Measurements from ENCODE around the gene ITPR2.

ITPR2 gene

GRCh38 chr12:26507613-26508012 is 325.4 kb downstream of the ITPR2 start:
- no peak for DNase-seq

DNA sequence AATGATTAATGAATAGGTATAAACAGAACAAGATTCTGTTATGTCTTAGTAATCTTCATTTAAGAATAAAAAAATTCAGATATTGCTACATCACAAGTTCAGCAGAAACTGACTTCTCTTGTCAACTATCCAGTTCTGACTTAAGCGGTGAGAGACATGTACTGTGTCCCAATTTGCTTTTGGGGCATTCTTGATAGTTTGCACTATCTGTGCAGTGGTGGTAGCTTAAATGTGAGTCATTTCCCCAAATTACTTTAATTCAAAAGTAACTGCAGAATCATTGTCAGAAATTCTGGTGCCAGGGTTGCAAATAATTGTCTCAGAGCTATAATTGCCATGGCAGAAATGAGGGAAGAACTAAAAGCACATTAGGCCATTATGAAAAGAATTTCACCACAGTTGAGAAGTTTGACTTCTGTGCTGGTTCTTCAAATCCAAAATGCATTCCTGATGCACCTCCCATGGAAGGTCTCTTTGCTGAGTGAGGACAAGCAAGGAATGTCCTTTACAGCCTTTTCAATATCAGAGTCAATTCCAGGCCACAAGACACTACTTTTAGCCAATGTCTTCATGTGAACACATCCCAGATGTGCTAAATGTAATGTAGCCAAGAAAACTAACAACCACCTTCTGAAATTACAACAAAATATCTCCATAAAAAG is 332.9 kb downstream of the ITPR2 start:
- DNase-seq, result no peak

- DNase-seq, result no peak
Observed at GRCh38 chr12:26496170-26496569, 336.8 kb downstream of the ITPR2 start.

DNA sequence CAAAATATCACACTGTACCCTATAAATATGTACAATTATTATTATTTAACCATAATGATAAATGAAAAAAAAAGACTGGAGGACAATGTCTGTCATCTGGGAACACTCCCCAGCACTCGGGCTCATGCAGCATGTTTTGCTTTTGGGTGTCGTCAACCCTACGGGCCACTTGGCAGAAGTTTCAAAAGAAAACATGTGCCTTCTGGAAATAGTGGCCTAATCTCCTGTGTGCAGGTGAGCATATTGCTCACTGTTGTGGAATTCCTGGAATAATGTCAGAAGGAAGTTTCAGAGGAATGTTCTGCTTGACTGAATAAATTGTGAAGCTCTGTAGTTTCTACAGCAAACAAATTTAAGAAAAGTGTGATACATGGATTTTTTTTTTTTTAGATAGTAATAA is 339.3 kb downstream of the ITPR2 start:
- no peak for DNase-seq

- DNase-seq, result no peak
Observed at GRCh38 chr12:26492406-26492805, 340.6 kb downstream of the ITPR2 start.

GRCh38 chr12:26489908-26490307 is 343.1 kb downstream of the ITPR2 start:
- DNase-seq, result no peak

DNA sequence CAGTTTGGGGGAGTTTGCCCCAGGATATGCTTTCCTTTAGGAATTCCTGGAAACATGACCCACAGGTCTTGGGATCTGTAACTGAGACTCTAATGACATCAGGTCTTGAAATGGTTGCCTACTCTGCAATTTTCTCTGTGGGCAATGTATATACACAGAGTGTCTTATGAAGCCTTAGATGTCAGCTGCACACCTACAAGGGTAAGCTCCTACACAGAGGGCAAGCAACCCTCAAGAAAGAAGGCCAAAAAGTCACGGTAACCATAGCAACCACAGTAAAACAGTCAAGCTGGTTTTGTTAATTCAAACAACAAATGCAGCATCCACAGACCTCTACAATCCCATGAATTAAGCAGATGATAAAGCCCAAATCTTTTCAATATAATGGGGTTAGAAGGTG is 344.6 kb downstream of the ITPR2 start:
- no peak for DNase-seq

GRCh38 chr12:26473291-26473690 is 359.7 kb downstream of the ITPR2 start:
- no peak for DNase-seq

DNA sequence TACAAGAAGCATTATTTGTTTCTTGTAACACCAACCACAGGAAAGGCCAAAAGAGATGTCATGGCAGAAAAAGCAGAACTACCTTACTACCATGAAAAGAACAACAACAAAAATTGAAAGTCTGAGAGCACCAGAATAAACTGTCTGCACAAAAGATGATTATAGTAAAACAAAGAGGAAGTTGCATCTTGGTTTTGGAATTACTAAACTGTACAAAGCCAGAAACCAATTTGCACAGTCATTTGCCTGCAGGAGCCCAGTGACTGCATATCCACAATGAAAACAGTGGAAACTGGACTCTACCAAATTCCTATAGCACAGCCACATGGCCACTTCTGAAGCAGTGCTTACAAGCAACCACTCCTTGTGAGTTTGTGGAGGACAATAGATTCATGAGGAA is 361.4 kb downstream of the ITPR2 start:
- DNase-seq, result no peak

- DNase-seq, result no peak
Observed at GRCh38 chr12:26469421-26470180, 363.4 kb downstream of the ITPR2 start.

GRCh38 chr12:26467351-26467750 is 365.6 kb downstream of the ITPR2 start:
- DNase-seq, result no peak

- DNase-seq, result no peak
Observed at GRCh38 chr12:26466726-26467125, 366.3 kb downstream of the ITPR2 start.

DNA sequence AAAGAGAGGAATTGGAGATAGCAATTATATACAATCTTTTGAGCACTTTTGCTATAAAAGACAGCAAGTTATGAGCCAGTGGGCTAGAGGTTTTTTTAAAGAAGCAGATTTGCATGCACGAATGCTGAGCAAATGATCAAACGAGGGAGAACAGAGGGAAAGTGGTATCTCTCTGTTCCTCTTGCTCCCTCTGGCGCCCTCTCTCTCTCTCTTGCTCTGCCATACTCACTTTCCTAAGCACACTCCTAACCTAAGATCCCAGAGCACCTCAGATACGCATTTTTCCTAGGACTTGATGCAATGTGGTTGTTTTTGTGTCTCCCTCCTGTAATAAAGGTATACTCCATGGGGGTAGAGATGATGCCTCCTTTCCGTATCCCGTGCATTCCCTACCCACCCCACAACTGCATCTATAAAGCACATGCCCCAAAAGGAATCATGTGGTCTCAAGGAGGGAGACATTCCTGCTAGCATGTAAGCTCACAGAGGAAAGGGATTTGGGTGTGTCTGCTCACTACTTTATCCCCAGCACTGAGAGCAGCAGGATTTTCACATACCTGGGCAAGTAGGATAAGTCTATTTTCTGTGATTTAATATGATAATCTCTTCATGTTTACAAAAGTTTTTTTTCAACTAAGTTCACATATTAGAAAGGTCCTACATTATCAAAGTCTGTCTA is 367.4 kb downstream of the ITPR2 start:
- DNase-seq, result no peak

- DNase-seq, result no peak
Observed at GRCh38 chr12:26461776-26462175, 371.2 kb downstream of the ITPR2 start.

GRCh38 chr12:26460361-26460760 is 372.6 kb downstream of the ITPR2 start:
- no peak for DNase-seq

GRCh38 chr12:26455936-26456574 is 376.9 kb downstream of the ITPR2 start:
- DNase-seq, result no peak

DNA sequence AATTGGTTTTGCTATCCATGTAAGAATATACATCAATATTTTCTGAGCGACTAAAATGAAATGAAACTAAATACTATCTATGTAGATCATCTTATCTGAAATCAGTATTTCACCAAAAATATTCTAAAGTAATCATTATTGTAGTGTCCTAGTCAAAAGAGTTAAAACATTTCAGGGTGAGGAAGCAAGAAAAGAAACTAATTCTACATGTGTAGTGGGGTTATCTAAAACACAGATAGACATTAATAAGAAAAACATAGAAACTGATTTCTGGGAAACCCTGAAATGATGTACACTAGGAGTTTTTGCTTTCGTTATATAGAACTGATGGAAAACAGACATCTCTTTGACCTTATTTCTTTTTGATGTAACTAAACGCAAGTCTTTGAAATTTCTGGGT is 379.7 kb downstream of the ITPR2 start:
- DNase-seq, result no peak

DNA sequence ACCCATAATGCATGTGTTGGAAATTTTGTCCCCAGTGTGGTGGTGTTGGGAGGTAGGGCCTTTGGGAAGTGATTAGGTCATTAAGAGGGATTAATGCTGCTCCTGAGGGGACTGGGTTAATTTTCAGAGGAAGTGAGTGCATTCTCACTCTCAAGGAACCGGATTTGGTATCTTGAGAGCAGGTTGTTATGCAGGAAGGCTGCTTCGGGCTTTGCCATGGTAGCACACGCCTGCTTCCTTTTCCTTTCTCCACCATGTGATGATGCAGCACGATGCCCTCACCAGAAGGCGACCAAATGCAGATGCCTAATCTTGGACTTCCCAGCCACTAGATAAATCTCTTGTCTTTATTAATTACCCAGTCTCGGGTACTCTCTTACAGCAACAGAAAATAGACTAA is 380.5 kb downstream of the ITPR2 start:
- DNase-seq, result no peak

DNA sequence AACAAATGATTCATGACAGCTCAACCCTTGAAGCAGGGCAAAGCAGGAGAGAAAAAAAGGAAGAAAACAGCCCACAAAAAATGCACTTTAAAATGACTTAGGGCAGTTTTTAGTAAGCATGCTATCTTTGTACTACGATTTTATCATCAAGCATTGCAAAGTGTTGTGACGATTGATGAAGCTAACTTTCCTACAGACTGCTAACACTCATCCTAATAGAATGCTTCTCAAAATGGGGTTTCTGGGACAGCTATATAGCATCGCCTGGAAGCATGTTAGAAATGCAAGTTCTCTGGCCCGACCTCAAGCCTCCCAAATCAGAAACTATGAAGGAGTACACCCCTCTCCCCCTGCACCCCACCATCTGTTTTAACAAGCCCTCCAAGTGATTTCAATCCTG is 381.2 kb downstream of the ITPR2 start:
- no peak for DNase-seq

GRCh38 chr12:26445909-26446308 is 387.1 kb downstream of the ITPR2 start:
- no peak for DNase-seq

DNA sequence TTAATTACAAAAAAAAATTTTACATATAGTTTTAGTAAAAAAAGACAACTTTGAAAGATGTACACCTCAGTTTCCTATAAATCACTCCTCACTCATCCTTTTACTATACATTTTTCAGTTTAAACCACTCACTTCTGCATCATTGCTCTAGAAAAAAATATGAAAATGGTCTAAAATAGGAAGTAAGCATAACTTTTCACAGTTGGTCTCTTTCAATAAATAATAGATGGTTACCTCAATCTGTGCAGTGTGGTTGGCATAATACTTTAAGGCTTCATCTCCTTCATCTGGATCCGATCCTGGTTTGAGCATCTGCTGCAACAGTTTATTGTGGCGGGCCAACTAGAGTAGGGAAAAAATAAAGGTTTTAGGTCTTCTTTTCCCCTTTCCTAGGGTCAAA is 389.7 kb downstream of the ITPR2 start:
- no peak for DNase-seq

- no peak for DNase-seq
Observed at GRCh38 chr12:26441434-26441833, 391.6 kb downstream of the ITPR2 start.

DNA sequence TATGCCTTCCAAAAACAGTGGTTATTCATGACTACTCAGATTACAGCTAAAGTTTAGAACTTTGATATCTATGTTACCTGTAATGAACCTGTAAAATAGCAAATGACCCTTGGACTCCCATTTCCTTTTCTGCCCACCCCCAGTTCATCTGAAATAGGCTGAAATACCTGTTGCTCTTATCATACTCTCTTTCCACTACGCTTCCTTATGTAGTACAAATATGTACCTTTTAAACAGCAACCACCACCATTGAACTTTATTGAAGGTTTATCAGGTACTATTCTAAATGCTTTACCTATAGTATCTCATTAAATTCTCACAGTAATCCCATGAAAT is 398.0 kb downstream of the ITPR2 start:
- DNase-seq, result no peak

All from activated gamma-delta T cell (primary cell).